ENCODE measurements around the gene DALRD3.

DNA sequence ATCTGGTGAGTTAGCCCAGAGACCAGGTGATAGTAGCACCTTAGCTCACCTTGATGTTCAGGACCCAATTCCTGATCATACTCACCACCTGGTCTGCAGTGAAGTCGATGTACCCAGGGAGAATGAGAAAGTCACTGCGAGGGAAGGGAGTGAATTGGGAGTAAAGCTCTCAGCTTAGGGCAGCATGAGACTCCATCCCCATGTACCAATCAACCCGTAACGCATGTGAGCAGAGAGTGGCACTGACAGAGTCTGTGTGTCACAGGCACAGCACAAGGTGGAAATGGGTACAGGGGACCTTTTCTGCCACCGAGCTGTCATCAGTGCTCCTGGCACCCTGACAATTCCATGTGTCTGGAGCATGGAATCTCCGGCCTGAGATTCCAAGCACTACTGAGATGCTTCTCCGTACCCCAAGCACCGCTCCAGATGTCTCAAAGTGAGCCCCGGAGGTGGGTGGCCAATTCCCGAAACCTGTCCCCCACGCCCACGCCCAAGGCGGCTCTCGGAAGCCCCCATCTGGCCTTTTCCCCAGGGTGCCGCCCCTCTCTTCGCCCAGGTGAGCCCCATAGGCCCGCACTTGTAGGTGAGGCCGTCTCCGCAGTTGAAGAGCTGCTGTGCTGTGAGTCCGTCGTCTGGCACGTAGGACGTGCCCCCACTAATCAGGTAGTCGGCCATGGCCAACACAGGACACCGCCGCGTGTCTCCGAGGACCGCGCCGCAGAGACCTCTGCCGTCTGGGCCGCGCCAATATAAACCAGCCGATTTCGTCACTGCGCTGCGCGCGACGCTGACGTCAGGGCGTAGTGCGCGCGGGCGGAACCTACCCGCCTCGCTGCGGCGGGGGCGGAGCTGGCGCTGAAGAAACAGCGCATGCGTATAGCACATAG is 10.5 kb upstream of the DALRD3 start, which contains the start of gene IMPDH2:
- TF ChIP-seq RAD21 (IDR thresholded peaks at IDR 0.05; ENCODE audit: low read length) (no peak), RXRA (IDR thresholded peaks at IDR 0.05; ENCODE audit: borderline replicate concordance, low read depth) (no peak), EZH2phosphoT487 (IDR thresholded peaks at IDR 0.05; ENCODE audit: borderline replicate concordance, low read depth) (no peak), TAF1 (IDR thresholded peaks at IDR 0.05; ENCODE audit: borderline replicate concordance, low read depth, low read length) (peak; percentile 84)

Measured in SK-N-SH (cell line).